NCI-H2227 (cell line): ENCODE measurements around the gene MAPRE3.

Experiments
- DNase-seq: peaks from one replicate; lab custom pipeline; 2025; ENCODE audit not compliant: unreplicated experiment; lab: John Stamatoyannopoulos, UW

Gene MAPRE3

GRCh38 chr2:27038631-27039339 is 68.3 kb downstream of the MAPRE3 start:
- DNase-seq: no peak

GRCh38 chr2:27039426-27039825 is 69.0 kb downstream of the MAPRE3 start:
- DNase-seq: no peak

DNA sequence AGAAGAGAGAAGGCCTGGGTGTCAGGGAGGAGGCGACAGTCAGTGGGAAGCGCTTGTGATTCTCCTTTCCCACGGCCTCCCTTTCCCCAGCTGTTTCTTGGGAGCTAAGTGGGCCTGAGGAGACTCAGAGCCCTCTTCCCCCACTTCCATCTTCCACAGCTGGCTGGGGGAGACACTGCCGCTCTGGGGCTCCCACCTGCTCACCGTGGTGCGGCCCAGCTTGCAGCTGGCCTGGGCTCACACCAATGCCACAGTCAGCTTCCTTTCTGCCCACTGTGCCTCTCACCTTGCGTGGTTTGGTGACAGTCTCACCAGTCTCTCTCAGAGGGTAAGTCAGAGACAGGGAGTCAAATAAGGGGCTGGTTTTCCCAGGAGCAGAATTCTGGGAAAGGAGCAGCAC is 69.4 kb downstream of the MAPRE3 start:
- no peak for DNase-seq

DNA sequence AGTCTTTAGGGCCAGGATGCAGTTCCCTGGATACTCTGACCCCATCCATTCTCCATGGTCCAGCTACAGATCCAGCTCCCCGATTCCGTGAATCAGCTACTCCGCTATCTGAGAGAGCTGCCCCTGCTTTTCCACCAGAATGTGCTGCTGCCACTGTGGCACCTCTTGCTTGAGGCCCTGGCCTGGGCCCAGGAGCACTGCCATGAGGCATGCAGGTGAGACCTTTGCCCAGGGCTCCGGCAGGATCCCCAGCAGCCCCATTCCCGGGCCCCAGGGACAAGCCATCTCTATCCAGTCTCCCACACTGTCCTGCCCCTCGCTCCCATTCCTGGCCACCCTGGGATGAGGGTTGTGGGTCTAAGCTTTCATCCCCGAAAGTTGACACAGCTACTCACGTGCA is 69.8 kb downstream of the MAPRE3 start:
- DNase-seq: no peak

DNA sequence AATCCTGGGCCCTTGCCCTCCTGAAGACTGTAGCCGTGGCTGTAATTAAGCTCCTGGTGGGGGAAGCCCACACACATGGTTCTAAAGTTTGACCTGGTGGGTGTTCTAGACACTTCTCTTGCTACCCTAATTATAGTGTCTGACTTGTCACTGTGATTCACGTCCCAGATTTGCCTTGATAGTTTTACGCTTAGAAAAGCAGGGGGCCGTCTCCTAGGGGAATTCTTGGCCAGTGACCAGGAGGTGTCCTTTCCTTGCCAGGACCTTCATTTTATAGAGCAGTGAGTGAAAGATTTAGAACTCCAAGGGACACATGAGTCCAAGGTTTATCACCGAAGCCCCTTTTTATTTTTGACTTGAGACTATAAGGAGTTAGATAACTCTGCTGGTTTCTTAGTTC is 71.3 kb downstream of the MAPRE3 start:
- peak; percentile 39 for DNase-seq

GRCh38 chr2:27042159-27042661 is 71.8 kb downstream of the MAPRE3 start:
- DNase-seq: peak; percentile 67

DNA sequence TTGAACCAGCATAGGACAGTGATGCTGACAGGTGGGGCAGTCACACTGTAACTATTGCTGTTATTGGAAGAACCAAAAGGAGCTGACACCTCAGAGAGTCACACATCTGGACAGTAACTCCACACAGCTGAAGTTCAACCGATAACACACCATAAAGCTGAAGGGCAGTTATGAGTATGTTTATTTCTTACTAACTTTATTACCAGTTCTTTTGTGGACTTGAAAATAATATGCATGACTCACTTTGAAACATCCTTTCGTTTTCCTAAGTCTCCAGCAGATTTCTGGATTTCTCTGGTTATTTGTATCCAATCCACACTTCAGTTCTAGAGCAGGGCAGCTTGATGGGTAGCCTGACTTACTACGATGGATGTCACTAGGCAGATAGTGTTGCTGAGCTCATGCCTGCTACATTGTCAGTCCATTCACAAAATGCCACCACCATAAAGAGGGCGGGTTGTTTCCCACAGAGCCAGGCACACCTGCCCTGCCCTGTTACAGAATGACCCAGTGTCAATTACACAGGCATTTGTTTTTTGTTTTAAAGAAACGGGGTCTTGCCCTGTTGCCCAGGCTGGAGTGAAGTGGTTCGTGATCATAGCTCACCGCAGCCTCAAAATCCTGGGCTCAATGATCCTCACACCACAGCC is 72.7 kb downstream of the MAPRE3 start:
- DNase-seq: no peak

- peak; percentile 76 for DNase-seq
Observed at GRCh38 chr2:27049422-27050280, 79.2 kb downstream of the MAPRE3 start.

GRCh38 chr2:27050281-27050995 is 80.0 kb downstream of the MAPRE3 start:
- peak; percentile 95 for DNase-seq

GRCh38 chr2:27050996-27051901 is 80.8 kb downstream of the MAPRE3 start, which contains the start of gene AGBL5:
AGBL5 (plus strand) TSS chr2:27051668; CDS start chr2:27052959, 1,291 bp downstream.
- peak; percentile 96 for DNase-seq

DNA sequence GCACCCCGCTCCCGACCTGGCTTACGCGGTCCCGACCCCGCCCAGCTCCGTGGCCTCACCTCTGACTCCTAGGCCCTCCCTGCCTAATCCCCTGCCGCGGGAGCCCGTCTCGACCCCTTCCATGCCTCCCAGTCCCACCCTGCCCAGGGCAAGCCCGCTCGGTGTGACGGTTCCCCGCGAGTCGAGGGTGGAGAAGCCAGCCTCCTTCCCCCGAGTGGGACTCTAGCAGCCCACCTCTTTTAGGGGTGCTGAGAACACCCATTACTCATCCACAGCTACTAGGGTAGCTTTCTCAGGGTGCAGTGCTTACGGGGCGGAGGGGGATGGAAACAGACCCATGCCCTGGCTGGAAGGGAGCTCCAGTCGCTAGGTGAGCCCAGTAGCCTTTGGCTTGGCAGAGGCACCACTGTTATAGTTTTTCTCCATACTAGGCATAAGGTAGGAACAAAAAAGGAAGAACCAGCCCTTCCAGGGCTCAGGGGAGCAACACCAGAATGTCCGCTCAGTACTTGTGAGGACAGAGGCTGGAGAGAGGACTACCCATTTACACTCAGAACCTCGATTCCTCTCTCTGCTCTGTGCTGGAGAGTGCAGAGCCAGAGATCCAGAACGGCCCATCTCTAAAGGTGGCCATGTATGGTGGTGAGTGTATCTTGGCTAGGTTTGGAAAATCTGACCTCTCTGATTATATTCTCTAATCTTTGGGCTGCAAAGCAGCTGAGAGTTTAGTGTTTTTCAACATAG is 81.6 kb downstream of the MAPRE3 start:
- DNase-seq: peak; percentile 58

DNA sequence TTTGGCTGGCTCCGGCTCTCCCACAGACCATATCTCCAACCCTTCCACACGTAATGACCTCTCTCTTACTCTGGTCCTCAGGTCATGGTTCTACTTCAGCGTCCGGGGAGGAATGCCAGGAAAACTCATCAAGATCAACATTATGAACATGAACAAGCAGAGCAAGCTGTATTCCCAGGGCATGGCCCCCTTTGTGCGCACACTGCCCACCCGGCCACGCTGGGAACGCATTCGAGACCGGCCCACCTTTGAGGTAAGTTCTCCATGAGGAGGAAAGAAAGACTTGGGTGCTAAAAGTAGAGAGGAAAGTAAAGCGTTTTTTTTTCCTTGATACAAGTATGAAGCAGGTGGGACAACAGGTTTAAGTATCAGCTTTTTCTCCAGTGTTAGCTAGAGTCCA is 82.9 kb downstream of the MAPRE3 start:
- DNase-seq: no peak

DNA sequence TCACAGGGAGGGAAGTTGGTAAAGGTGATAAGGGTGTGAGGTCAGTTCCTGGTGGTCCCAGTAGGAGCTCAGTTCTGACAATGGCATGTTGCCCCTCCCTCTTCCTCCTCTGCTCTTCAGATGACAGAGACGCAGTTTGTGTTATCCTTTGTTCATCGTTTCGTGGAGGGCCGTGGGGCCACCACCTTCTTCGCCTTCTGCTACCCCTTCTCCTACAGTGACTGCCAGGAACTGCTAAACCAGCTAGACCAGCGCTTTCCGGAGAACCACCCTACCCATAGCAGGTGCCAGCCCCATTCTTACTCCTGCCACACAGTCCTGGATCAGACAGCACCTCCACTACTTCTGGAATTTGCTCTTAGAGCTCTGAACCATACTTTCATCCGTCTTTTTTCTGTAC is 83.3 kb downstream of the MAPRE3 start:
- no peak for DNase-seq

- DNase-seq: no peak
Observed at GRCh38 chr2:27054721-27055120, 84.3 kb downstream of the MAPRE3 start.

DNA sequence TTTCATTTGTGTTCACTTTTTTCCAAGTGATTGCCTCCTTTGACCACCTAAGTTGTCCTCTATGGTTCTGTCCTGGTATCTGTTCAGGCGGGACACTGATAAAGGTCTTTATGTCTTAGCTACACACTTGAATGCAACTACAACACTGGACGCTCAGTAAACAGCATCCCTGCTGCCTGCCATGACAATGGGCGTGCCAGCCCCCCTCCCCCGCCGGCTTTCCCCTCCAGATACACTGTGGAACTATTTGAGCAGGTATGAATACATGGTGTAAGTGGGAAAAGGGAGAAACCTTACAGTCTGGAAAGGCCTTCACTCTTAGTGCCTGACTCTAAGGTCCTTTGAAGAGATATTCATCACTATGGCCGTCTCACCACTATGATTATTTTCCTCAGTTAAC is 86.7 kb downstream of the MAPRE3 start:
- DNase-seq: no peak

GRCh38 chr2:27058210-27058609 is 87.8 kb downstream of the MAPRE3 start:
- DNase-seq: no peak

DNA sequence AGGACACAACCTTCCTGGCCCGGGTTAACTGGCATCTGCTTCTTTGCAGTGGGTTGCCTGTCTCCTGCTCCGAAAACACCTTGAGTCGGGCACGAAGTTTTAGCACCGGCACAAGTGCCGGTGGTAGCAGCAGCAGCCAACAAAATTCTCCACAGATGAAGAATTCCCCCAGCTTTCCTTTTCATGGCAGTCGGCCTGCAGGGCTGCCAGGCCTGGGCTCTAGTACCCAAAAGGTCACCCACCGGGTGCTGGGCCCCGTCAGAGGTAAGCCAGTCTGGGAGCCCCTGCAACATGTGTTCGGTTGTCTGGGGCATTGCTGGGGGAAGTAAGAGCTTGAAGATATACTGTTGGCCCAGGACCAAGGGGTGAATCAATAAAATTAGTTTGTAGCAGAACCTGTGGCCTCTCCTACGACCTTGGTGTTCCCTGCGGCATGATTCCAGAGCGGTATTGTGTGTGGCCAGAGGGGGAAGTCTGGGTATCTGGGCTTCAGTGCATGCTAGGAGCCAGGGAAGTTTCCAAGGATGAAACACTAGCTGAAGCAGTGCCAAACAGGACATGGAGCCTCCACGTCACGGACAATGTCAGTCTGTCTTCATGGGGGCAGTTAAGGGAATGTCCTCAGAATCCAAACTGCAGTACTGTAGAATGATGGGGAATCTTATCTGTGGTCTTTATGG is 88.8 kb downstream of the MAPRE3 start:
- DNase-seq: no peak

DNA sequence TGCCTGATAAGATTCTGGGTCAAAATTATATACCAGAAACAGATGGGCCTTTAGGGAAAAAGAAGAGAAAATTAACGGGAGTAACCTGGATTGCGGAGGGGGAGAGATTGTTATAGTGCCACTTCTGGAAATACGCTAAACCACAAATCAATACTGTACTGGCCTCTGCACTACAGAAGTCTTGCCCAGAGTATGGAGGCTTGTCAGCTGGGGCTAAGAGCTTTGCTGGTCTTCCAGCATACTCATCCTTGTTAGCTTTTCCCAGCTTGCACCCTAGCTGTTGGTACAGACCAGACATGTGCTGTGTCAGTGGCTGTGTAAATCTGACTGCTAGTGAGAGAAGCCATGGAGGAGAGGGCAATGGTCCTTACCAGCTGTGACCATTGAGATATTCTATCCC is 89.9 kb downstream of the MAPRE3 start:
- peak; percentile 38 for DNase-seq

- no peak for DNase-seq
Observed at GRCh38 chr2:27065128-27065527, 94.7 kb downstream of the MAPRE3 start.
